Ramos (cell line): ENCODE results near the gene KAT2A.

ENCODE experiments used
- in situ Hi-C: fragments of 300-500 bp; cut with MboI; formaldehyde crosslinking; loops from one replicate; pipeline ENCODE4 v1.14.3; 2022; ENCODE audit warnings: low sequenced_read_pairs; ENCODE audit not compliant: unreplicated experiment

KAT2A gene

DNA sequence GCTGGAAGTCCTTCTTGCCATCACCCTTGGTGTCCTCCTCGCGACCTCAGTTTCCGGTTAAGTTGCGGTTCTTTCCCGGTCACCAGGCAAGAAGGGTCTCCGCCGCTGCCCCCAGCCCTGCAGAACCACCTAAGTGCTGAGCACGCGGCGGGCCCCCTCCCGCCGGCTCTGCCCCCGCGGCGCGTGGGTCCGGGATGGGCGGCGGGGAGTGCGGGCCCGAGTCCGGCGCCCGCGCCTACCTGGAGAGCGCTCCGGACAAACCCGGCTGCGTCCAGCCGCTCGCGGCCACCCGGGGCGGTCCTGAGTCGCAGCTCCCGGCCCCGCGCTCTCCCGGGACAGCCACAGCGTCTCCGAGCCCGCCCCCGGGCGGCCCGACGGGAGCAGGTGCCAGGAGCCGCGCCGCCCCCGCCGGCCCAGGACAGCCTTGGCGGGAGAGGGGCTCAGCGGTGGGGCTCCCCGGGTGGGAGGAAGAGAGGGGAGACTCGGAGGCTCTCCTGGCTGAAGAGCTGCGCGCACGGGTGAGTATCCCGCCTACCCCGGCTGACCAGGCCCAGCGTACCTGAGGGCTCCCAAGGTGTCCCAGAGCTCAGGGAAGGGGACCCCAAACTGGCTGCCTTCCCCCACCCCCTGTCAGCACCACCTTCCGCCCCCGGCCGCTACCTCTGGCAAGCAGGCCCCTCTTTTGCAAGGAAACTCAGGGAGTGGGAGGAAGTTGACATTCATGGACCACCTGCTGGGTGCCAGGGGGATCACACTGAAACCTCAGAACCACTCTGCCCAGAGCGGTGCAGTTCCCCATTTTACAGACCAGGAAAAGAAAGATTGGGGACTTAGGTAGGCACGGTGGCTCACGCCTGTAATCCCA is 48.6 kb downstream of the KAT2A start:
- in situ Hi-C loops = no loop called here

DNA sequence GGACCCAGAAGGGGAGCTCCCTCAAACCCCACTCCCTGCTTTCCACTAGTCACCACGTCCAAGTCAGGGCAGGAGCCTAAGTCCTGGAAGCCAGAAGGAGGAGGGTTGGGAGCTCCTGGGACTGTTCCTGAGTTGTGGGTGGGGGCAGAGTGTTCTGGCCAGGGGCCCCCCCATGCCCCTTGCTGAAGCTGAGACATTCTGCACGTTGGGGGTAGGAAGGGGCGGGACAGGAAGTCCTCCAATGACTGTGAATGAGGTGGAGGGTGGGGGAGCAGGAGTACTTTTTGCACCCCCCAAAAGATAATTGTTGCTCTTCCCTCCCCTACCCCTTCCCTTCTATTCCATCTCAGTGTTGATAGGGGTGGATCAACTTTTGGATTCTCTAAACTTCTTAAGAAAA is 49.4 kb downstream of the KAT2A start:
- in situ Hi-C loops = no loop called here

DNA sequence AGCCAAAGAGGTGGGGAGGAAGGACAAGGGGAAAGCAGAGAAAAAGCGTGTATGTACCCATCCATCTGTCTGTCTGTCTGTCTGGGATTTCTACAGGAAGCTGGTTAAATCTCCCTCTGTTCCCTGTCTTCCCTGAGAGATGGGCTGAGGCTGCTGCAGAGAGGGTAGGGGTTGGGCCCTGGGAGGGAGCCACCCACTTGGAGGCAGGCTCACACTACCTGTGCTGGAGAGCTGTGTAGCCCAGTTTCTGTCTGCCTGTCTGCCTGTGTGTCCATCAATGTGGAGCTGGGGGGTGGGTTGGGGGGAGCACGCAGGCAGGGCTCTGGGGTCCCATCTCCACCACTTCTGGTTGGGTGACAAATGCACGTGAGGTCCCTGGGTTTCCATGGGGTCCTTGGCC is 52.2 kb downstream of the KAT2A start:
- in situ Hi-C loops = no loop called here

DNA sequence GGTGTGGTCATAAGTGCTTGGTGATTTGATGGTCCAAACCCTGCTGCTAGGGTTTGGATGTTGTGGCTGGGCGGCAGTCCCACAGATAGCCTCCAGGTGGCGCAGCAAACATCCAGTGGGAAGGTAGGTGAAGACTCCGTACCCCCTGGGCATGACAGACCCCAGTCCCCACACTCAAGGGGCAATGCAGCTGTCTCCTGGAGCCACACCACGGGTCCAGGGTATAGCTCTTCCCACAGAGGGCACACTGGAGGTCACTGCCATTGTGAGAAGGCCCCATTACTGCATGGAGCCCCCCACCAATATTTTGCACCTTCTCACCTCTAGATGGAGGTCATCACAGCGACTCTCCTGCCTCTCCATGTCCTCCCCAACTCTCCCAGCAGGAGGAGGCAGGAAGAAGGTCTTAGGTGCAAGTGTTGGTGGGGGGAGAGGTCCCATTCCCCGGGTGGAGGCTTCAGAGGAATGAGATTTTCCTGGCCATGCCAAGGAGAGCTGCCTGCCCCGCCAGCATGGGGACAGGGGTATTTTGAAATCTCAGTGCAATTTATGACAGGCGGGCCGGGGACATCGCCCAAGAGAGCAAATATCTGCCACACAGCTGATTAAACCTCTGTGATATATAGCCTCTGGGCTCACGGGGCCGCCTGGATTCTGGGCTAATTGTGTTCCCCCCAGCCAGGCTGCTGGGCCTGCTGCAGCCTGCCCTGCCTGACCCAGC is 53.6 kb downstream of the KAT2A start:
- in situ Hi-C loops = no loop called here

DNA sequence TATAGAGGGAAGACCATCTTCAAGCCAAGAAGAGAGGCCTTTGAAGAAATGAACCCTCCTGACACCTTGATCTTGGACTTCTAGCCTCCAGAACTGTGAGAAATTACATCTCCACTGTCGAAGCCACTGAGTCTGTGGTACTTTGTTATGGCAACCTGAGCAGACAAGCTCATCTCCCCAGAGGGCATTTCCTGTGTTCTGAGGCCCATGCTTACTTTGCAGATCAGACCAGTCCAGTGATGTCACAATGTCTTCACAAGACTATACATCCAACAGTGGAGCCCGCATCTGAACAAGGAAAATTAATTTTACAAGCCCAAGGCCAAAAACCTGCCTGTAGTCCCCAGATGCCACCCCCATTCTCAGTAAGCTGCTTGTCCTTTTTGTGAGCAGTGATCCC is 56.0 kb downstream of the KAT2A start:
- in situ Hi-C loops = no loop called here
